NB4 (cell line): ENCODE data around the gene CTTN.

Experiments used
- CTCF ChIP-seq: IDR thresholded peaks from one replicate; pipeline ENCODE4 v1.5.1; 2012; ENCODE audit warnings: low read depth, low read length
- MYC ChIP-seq: IDR thresholded peaks from 2 replicates; pipeline ENCODE4 v1.6.1; 2011; ENCODE audit warnings: low read depth, low read length
- POLR2A ChIP-seq: IDR thresholded peaks from 2 replicates; pipeline ENCODE4 v1.6.1; 2011; ENCODE audit warnings: mild to moderate bottlenecking; ENCODE audit not compliant: insufficient read length; ENCODE audit errors: extremely low read depth

GRCh38 chr11:70368961-70369360, 29.4 kb upstream of the CTTN start:
- TF ChIP-seq POLR2A = no peak
- no peak for TF ChIP-seq CTCF
- TF ChIP-seq MYC = no peak
